GM18498 (cell line): ENCODE data around the gene DIPK1B.
"Not testable (repeated sequence)": the region's sequence is repeated elsewhere in the genome, so short reads cannot be mapped to it uniquely, and the experiment has no call there.

ENCODE experiments used
- ATAC-seq: cut with Tn5 transposase; IDR thresholded peaks from one replicate; pipeline ENCODE4 v1.9.1; 2021; ENCODE audit warnings: mild to moderate bottlenecking, moderate library complexity; ENCODE audit not compliant: unreplicated experiment

DIPK1B gene

DNA sequence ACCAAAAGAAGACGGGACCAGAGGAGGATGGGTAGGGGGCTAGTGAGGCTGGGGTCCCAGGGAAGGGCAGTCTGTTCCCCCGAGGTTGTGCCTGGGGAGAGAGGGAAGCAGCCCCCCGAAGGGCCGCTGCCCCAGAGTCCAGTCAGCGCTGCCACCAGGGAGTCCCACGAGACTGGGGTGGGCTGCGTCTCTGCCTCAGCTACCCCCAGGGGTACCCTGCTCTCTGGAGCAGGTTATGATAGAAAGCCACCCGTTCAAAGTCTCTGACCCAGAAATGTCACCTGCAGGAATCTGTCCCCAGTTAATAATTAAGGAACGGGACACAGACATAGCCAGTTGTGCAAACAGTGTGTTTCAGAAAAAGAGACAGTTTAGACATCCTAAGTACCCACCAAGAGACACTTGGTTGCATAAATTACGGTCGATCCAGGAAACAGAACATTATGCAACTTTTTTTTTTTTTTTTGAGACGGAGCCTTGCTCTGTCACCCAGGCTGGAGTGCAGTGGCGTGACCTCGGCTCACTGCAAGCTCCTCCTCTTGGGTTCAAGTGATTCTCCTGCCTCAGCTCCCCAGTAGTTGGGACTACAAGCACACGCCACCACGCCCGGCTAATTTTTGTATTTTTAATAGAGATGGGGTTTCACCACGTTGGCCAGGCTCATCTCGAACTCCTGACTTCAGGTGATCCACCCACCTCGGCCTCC, 14.4 kb upstream of the DIPK1B start:
- ATAC-seq: no peak

DNA sequence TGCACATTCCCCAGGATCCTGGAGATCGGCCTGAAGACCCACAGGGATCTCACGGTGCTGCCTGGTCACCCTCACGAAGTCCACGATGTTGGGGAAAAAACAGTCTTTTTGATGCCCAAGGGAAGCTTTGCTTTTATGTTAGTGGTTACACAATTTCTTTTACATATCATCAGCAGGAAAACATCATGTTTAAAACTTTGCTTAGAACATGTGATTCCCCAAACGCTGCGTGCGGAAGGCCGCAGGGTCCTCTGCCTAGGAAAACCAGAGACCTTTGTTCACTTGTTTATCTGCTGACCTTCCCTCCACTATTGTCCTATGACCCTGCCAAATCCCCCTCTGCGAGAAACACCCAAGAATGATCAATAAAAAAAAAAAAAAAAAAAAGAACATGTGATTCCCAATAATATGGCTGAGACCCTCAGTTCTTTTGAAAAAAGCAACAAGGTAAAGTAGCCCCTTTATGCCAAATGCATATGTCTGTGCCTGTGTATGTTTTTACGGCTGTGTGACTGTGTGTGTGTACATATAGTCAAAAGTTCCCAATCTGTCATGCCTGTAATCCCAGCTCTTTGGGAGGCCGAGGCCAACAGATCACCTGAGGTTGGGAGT, 13.6 kb upstream of the DIPK1B start:
- no peak for ATAC-seq

DNA sequence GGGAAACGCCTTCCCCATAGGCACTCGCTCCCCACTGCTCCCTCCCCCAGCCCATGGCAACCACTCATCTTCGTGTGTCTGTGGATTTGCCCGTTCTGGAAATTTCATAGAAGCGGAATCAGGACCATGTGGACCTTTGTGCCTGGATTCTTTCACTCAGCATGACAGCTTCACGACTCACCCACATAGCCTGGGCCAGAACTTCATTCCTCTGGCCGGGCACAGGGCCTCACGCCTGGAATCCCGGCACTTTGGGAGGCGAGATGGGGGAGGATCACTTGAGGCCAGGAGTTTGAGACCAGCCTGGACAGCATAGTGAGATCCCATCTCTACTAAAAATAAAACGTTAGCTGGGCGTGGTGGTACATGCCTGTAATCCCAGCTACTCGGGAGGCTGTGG, 12.1 kb upstream of the DIPK1B start:
- no peak for ATAC-seq

DNA sequence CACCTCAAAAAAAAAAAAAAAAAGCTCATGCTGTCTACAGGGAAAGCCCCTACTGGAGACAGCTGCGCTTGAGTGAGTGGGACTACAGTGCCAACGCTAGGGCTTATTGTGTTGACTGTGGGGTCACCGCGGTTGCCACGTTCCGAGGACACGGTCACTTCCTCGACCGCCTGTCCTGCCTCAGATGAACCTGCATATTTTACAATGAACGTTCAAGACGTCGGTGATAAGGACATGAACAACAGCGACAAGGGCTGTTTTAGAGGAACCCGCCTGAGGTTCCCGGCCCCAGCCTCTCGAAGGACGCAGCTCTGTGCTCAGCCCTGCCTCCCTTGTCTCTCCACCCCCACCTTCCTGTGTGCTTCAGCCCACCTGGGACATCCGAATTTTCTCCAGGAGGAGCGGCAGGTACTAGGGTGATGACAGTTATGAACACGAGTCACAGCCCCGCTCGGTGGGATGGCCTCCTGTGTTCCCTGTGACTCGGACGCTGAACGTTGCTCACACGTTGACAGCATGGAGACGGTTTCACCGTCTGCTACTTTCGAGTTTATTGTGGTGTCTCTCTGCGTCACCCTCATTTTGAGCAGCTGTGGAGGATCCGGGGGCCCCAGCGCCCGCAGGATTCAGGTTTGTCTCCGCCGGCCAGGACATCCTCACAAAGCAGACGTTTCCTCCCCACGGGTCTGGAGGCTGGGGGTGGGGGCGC, 11.3 kb upstream of the DIPK1B start:
- peak; percentile 80 for ATAC-seq

DNA sequence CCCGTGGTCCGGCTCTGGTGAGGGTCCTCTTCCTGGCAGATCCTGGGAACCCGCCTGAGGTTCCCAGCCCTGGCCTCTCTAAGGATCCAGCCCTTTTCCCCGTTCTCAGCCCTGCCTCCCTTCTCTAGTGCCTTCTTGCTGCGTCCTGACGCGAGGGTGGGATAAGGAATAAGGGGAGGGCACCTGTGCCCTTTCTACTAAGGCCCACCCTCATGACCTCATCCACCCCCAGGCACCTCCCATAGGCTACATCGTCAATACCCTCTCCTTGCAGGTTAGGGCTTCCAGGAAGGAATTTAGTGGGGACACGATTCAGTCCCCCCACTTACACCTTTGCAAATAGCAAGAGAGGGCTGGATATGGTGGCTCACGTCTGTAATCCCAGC, 10.7 kb upstream of the DIPK1B start:
- no peak for ATAC-seq

DNA sequence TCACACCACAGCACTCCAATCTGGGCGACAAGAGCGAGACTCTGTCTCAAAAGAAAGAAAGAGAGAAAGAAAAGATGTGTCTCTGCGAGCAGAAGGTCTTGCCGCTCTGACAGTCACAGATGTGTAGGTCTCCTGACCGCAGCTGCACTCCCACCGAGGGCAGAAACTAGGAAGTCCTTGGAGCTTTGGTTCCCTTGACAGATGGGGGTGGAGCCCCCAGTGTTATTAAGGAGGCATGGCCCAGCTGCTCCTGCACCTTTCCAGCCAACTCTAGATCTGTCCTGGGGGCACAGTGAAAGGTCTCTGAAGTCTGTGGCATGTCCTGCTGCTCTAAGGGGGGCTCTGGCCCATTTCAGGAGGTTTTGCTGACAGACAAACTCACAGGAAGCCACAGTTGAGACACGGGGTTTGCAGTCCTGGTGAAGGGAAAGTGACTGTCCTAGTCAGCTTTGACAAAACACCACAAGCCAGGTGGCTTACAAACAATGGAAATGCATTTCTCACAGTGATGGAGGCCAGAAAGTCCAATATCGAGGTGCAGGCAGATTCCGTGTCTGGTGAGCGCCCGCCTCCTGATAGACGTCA, 9.0 kb upstream of the DIPK1B start:
- no peak for ATAC-seq

DNA sequence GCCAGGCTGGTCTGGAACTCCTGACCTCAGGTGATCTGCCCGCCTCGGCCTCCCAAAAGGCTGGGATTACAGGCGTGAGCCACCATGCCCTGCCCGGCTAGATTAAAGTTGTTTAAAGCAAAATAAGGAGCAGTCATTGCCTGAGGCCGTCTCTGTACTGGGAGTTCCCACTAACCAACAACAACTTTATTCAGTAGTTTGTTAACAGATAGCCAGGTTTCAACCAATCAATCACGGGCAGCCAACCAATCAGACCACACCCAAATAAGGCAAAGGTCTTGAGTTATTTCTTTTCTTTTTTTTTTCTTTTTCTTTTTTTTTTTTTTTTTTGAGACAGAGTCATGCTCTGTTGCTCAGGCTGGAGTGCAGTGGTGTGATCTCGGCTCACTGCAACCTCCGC, 7.6 kb upstream of the DIPK1B start:
- not testable (repeated sequence) for ATAC-seq

DNA sequence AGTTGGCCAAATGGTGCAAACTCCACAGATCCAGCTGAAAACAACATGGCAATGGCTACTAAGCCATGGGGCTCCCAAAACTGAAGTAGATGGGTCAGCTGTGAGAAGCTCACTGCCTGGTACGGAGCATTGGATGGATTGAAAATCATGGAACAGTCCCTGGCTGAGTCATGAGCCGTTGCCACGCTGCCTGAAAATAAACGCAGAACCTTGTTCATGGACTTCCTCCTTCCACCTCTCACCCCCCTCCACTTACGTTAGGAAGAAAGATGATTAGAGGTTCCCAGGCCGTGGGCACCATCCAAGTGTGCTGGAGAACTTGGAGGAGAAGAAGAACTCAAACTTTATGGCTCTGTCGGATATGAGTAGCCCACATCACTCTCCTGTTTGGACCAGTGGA, 6.8 kb upstream of the DIPK1B start:
- ATAC-seq: no peak

DNA sequence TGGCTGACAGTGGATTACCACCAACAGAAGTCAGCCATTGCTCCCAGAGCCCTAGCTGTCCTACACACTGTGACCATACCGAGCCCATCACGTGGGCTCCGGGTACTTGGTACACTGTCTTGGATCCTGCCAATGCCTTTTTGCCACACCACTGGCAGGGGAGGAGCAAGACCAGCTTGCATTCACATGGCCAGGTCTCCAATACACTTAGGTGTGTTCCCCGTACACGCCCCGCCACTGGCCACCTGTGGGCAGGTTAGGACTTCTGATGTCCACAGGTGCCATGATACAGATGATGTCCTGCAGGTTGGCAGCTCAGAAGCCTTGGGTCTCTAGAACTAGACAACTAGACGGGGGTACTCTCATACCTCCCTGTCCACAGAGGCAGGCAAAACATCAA, 5.4 kb upstream of the DIPK1B start:
- no peak for ATAC-seq

DNA sequence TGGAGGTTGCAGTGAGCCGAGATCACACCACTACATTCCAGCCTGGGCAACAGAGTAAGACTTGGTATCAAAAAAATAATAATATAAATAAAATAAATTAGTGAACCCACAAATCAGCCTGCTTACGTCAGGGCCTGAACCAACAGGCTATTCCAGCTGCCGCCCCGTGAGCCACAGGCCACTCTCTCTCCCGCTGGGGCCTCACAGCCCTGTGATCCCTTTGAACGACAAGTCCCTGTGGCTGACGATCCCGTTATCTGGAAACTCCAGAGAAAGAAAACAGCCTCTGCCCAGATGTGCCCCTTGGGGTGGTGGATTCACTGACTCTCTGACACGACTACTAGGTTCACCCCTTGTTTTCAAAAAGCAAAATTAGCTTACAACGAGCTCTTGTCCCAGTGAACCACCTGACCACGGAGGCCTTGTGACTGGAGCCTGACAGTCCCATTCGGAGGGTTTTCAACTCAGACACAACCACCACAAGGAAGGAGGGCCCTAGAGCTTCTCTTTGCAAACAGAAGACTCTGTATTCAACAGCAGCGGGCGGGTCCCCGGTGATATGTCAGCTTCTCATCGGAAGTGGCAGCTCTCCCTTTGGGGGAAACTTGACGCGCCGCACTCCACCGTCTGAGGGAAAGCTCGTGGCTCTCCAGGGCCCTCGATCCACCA, 4.4 kb upstream of the DIPK1B start:
- no peak for ATAC-seq

DNA sequence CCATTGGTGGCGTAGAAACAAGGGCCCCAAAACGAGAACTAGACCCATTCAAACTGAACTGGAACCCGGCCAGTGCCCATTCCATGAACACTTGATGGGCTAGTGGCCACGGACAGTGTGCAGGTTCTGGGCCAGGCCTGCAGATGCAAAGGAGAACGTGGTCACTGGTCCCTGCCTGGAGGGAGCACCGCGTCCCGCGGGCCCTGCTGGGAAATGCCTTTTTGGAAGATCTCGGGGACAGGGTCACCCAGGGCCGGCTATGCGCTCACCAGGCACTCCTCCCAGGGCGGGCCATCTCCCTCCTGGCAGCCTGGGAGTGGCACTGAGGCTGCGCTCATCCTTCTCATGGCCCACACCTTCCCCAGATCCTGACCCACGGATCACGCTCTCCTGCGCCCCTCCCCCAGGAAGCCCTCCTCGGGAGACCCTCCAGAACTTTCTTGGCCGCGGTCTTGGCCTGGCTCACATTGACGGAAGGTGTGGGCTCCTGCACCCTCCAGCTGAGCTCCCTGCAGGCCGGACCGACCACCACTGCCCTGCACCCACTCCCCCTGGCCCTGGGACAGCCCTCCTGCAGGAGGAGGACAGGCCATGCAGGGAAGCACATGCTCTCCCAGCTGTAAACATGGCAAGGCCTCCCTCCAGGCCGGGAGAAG, 2.8 kb upstream of the DIPK1B start:
- no peak for ATAC-seq

DNA sequence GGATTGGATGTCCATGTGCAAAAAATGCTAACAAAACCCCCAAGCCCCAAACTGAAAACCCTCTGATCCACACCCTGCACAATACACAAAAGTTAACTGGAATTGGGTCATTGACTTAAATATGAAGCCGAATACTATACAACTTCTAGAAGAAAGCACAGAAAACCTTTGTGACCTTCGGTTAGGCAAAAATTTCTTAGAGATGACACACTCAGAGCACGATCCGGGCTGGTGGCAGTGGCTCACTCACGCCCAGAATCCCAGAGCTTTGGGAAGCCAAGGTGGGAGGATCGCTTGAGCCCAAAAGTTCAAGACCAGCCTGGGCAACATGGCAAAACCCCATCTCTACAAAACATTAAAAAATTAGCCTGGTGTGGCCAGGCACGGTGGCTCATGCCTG, 1.8 kb upstream of the DIPK1B start:
- ATAC-seq: no peak

DNA sequence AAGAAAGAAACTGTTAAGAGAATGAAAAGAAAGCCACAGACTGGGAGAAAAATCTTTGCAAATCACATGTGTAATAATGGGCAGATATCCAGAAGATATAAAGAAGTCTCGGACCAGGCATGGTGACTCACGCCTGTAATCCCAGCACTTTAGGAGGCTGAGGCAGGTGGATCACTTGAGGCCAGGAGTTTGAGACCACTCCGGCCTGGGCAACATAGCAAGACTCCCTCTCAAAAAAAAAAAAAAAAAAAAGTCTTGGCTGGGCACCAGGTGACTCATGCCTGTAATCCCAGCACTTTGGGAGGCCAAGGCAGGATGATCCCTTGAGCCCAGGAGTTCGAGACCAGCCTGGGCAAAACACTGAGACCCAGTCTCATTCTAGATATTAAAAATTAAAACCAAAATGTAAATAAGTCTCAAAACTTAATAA, 1.1 kb upstream of the DIPK1B start:
- ATAC-seq: not testable (repeated sequence)

DNA sequence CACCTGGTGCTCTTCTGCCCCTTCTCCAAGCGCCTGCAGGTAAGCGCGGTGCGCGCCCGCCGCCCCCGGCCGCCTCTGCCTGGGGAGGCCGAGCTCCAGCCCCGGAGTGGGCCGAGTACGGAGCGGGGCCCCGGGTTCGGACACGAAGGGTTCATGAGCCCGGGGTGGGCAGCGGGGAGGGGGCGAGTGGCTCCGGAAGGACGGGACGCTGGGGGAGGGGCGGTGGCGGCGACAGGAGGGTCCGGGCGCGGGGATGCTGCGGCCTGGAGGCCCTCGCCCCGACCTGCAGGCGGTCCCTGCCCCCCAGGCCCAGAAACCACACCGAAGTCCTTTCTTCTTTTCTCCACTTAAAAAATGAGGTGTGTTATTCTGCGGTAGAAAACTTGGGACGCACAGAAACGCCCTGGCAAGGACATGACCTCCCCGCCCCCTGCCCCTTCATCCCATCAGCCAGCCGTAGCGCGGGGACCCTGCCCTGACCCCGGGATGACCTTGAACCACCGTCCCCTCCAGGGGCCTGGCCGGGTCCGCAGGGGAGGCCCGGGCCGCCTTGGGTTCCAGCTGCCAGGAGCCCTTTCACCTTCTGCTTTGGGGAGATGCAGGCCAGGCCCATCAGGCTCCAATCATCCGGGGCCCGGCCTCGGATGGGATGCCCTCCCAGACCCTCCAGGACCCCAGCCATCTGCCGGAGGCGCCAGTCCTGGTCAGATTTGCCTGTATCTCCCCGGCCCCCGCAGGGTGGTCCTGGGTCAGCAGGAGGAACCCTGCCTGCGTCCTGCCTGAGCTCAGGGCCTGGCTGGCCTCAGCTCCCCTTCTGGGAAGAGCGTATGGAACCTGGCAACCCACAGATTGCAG, 545 bp downstream of the DIPK1B start:
- ATAC-seq: no peak

DNA sequence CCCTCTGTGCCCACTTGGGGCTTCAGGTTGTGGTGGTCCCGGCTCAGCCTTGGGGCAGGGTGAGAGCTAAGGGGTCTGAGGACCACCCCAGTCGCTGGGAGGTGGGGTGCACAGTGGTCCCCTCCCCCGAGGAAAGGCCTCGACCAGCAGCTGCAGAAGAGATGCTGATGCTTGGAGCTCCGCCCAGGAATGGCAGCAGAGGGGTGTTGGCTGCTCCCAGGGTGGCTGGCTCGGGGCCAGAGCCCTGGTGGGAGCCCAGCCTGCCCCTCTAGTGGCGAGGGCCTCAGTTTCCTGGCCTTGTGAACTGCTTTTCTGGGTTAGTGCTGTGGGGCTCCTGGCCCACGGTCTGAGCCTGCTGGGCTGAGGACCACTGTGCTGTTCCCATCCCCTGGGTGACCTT, 1.2 kb downstream of the DIPK1B start:
- no peak for ATAC-seq

DNA sequence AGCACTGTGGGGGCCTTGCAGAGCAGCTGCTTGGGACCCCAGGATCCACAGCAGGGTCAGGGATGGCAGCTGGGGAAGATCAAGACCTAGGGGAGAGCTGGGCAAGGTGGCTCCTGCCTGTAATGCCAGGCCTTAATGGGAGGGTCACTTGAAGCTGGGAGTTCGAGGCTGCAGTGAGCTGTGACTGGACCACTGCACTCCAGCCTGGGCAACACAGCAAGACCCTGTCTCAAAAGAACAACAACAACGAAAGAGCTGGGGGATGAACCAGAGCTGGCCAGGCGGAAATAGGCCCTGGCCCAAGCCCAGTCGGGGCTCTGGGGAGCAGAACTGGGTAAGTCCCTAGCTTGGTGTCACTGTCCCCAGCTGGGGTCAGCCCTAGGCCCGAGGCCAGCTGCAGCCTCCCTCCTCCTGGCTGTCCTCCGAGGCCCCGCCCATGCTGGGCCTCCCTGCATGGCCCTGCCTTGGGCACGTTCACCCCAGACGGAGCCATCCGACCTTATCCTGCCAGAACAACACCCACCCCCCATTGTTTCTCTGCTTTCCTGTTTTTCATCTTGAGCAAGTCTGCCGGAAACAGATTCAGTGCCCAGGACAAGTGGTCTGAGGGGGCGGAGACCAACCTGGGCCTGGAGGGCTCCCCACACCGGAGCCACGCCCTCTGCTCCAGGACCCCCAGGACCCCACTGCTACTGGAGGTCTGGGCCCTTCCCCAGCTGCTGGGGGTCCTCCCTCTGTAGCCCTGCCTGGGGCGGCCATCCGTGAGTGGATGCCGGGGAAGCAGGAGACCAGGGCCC, 1.9 kb downstream of the DIPK1B start:
- no peak for ATAC-seq

DNA sequence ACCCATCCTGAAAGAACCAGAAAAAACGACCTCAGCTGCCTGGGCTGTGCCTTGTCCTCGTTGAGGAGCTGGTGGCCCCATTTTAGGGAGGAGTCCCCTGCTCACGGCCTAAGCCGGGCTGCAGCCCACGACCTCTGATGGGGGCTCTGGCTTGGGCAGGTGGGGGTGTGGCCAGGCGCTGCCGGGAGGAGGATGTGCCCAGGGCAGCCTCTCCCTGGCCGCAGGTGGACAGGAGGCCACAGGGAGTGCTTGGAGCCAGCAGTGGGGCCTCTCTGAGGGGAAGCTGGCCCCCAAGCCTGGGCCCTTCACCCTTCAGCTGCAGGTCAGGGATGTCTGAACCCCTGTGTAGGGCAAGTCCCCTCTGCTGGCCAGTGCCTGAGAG, 2.5 kb downstream of the DIPK1B start:
- no peak for ATAC-seq

DNA sequence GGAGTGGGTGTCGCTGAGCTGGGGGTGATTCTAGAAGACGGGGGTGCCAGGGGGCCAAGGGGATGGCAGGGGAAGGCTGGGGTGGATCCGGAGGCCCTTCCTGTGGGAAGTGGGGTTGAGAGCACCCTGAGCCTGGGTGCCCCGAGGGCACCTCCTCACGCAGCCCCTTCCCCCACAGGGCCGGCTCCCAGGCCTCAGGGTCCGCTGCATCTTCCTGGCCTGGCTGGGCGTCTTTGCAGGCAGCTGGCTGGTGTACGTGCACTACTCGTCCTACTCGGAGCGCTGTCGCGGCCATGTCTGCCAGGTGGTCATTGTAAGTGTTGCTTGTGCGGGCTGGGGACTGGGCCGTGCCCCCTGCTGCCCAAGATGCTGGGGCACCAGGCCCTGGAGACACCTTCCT, 5.0 kb downstream of the DIPK1B start:
- no peak for ATAC-seq
